Lung (tissue), 12 donors: ENCODE measurements around the gene CCDC92B. TPM values are rescaled to one million over a fixed set of nuclear protein-coding genes. Genes with fewer than 3 reads are reported as not detected.
A peak's percentile ranks its signal among the peaks of the same experiment; 100 is the strongest.

Source experiments
- ATAC-seq: fragments of 200-7000 bp; cut with Tn5 transposase; one replicate; pipeline ENCODE4 v1.9.1; 2020; ENCODE audit warnings: moderate number of reproducible peaks; ENCODE audit not compliant: insufficient read depth, low FRiP score
- DNase-seq, 3 donors: peaks; one replicate each; pipeline ENCODE4 v3.0.0-alpha.2; 2013 to 2017
- H3K27ac ChIP-seq, 2 donors: one replicate each; pipeline ENCODE4 v1.5.1; 2013; ENCODE audit warnings: mild to moderate bottlenecking in 2 of 2, moderate library complexity in 2 of 2, control low read depth in 1 of 2, inconsistent platforms in 1 of 2, low read depth in 1 of 2, low read length in 1 of 2
- H3K27me3 ChIP-seq, 3 donors: one replicate each; pipeline ENCODE4 v1.5.1; 2013; ENCODE audit warnings: low read length in 2 of 3; ENCODE audit not compliant: control insufficient read depth in 3 of 3, insufficient read depth in 3 of 3
- H3K36me3 ChIP-seq, 4 donors: one replicate each; pipeline ENCODE4 v1.5.1; 2013; ENCODE audit warnings: low read length in 4 of 4, mild to moderate bottlenecking in 1 of 4, moderate library complexity in 1 of 4; ENCODE audit not compliant: control insufficient read depth in 4 of 4, insufficient read depth in 4 of 4
- H3K4me1 ChIP-seq, 5 donors: one replicate each; pipeline ENCODE4 v1.5.1; 2013; ENCODE audit warnings: low read length in 5 of 5, mild to moderate bottlenecking in 2 of 5, moderate library complexity in 1 of 5; ENCODE audit not compliant: control insufficient read depth in 5 of 5, insufficient read depth in 5 of 5
- H3K4me3 ChIP-seq: one replicate; pipeline ENCODE4 v1.5.1; 2013; ENCODE audit warnings: mild to moderate bottlenecking, control low read depth, moderate library complexity
- H3K9ac ChIP-seq, 2 donors: one replicate each; pipeline ENCODE4 v1.5.1; 2013; ENCODE audit warnings: low read length in 2 of 2, control low read depth in 1 of 2; ENCODE audit not compliant: insufficient read depth in 1 of 2
- H3K9me3 ChIP-seq, 4 donors: one replicate each; pipeline ENCODE4 v1.5.1; 2013; ENCODE audit warnings: low read length in 3 of 4, mild to moderate bottlenecking in 1 of 4, moderate library complexity in 1 of 4; ENCODE audit not compliant: control insufficient read depth in 4 of 4, insufficient read depth in 3 of 4
- CTCF ChIP-seq: IDR thresholded peaks from 2 replicates; pipeline ENCODE4 v1.5.1; 2012; ENCODE audit warnings: mild to moderate bottlenecking; ENCODE audit errors: control extremely low read depth, extremely low read depth
- WGBS, 2 donors: extraction: QIAGEN DNeasy Blood & Tissue Kit; methylation state at CpG; one replicate each; pipeline ENCODE4 v1.1.7; 2013; 5-methylcytosine and 5-hydroxymethylcytosine counted together
- polyA plus RNA-seq, 2 donors: library from polyadenylated mRNA; stranded (reverse); fragments of 200-250 nt; gene quantifications; one replicate each; pipeline ENCODE4 v1.2.1, GENCODE V29; 2013
- total RNA-seq, 2 donors: library from RNA; depleted of rRNA in 1 of 2; stranded (reverse); fragments of >200 nt in 1 of 2; gene quantifications; one replicate each; pipeline ENCODE4 v1.2.1, GENCODE V29; 2014 to 2021
- donor health status: control.
- donor health status: control.
- donor health status: Bipolar disorder and iron deficiency.
- donor health status: healthy.
- donor health status: DM: yes; HTN: yes; CAD: no.

Gene CCDC92B
- total and polyA plus RNA-seq, 4 donors = 0.03 to 0.89 (median 0.08) TPM

DNA sequence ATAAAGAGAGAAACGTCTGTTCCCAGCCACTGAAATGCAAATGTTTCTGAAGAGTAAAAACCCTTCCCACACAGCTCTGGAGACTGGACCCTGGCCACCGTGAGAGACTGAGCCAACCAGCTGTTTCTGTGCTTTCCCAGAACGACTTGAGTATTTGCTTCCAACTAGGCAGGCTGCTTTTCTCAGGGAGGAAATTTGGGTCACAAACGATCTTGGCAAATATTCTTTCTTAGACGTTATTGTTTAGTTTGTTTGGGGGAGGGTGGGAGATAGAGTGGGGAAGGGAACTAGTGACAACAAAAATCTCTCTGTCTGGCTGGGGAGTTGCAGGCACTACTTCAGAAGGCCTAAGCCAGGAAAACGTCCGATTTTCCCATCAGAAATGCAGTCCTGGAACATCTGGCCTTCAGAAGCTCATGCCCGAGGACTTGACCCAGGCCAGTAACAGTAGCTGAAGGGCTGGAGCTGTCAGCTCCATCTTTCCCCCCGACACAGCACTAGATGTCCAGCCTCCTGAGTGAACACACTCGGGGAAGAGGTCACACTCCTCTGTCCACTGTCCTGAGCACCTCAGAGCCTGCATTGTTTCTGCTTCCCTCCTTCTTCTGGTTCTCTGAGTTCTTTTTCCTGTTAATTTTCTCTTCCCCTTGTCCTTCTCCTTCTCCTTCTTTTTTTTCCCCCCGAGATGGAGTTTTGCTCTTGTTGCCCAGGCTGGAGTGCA, 4.0 kb downstream of the CCDC92B start:
- H3K9ac ChIP-seq = no peak overlapping the region
- ATAC-seq (no peak), DNase-seq (peak; percentile 93 to 99 (median 99))
- no peaks in the 10 kb centered on the region for H3K36me3 ChIP-seq
- H3K4me1 ChIP-seq = peaks cover 0 to 17% (median 5%) of the 10 kb centered on the region in 5 donors
- H3K9me3 ChIP-seq = peaks cover 0 to 2% (median 0%) of the 10 kb centered on the region in 4 donors
- H3K4me3 ChIP-seq = no peak overlapping the region
- H3K27ac ChIP-seq = no peak overlapping the region
- 28 to 47% methylated on average over 11 of the region's 11 CpGs for WGBS, 2 donors
- TF ChIP-seq CTCF = no peak
- peaks cover 15 to 31% (median 21%) of the 10 kb centered on the region in 3 donors for H3K27me3 ChIP-seq

DNA sequence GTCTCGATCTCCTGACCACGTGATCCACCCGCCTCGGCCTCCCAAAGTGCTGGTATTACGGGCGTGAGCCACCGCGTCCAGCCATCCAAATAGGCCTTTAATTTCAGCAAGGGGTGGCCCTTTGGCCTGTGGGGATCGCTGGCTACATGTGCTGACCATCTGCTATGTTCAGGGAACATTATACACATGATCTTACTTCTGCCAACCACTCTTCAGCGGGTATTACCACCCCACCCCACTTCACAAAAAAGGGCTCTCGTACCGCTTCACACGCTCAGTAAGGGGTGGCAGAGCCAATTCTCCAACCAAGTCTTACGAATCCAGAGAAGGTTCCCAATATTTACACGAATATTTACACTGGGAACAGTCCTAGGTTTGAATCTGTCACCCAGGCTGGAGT, 11.8 kb downstream of the CCDC92B start:
- peaks cover 0 to 8% (median 4%) of the 10 kb centered on the region in 3 donors for H3K27me3 ChIP-seq
- 91 to 93% methylated on average over 15 of the region's 15 CpGs for WGBS, 2 donors
- H3K4me1 ChIP-seq = no peaks in the 10 kb centered on the region
- H3K9me3 ChIP-seq = peaks cover 0 to 2% (median 0%) of the 10 kb centered on the region in 4 donors
- DNase-seq (no peak), ATAC-seq (no peak)
- no peak overlapping the region for H3K4me3 ChIP-seq
- no peaks in the 10 kb centered on the region for H3K36me3 ChIP-seq
- TF ChIP-seq CTCF = no peak
- H3K27ac ChIP-seq = no peak overlapping the region
- no peak overlapping the region for H3K9ac ChIP-seq

GRCh38 chr17:2736956-2737355, 12.5 kb downstream of the CCDC92B start:
- no peak for ATAC-seq
- Histone ChIP-seq H3K9me3 (peaks cover 0 to 2% (median 0%) of the 10 kb centered on the region in 4 donors), H3K4me1 (no peaks in the 10 kb centered on the region), H3K9ac (no peak overlapping the region), H3K36me3 (no peaks in the 10 kb centered on the region), H3K27me3 (peaks cover 0 to 7% (median 3%) of the 10 kb centered on the region in 3 donors), H3K4me3 (no peak overlapping the region), H3K27ac (no peak overlapping the region)
- no peak for DNase-seq
- TF ChIP-seq CTCF = no peak
- WGBS, 2 donors = 78 to 90% methylated on average over 3 of the region's 3 CpGs
